Stimulated activated CD4-positive, alpha-beta T cell treated with anti-CD3 and anti-CD28 coated beads, Interleukin-1b, Interleukin-23, amount 100 ng/mL, for 4 hours (primary cell): ENCODE data around the gene FAM83B.
"Not testable (repeated sequence)": the region's sequence is repeated elsewhere in the genome, so short reads cannot be mapped to it uniquely, and the experiment has no call there.

Source experiments
- DNase-seq, 2 donors: peaks; one replicate each; pipeline ENCODE4 v3.0.0-alpha.2; 2020; ENCODE audit warnings: low read depth in 2 of 2

Gene FAM83B, protein sequence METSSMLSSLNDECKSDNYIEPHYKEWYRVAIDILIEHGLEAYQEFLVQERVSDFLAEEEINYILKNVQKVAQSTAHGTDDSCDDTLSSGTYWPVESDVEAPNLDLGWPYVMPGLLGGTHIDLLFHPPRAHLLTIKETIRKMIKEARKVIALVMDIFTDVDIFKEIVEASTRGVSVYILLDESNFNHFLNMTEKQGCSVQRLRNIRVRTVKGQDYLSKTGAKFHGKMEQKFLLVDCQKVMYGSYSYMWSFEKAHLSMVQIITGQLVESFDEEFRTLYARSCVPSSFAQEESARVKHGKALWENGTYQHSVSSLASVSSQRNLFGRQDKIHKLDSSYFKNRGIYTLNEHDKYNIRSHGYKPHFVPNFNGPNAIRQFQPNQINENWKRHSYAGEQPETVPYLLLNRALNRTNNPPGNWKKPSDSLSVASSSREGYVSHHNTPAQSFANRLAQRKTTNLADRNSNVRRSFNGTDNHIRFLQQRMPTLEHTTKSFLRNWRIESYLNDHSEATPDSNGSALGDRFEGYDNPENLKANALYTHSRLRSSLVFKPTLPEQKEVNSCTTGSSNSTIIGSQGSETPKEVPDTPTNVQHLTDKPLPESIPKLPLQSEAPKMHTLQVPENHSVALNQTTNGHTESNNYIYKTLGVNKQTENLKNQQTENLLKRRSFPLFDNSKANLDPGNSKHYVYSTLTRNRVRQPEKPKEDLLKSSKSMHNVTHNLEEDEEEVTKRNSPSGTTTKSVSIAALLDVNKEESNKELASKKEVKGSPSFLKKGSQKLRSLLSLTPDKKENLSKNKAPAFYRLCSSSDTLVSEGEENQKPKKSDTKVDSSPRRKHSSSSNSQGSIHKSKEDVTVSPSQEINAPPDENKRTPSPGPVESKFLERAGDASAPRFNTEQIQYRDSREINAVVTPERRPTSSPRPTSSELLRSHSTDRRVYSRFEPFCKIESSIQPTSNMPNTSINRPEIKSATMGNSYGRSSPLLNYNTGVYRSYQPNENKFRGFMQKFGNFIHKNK

DNA sequence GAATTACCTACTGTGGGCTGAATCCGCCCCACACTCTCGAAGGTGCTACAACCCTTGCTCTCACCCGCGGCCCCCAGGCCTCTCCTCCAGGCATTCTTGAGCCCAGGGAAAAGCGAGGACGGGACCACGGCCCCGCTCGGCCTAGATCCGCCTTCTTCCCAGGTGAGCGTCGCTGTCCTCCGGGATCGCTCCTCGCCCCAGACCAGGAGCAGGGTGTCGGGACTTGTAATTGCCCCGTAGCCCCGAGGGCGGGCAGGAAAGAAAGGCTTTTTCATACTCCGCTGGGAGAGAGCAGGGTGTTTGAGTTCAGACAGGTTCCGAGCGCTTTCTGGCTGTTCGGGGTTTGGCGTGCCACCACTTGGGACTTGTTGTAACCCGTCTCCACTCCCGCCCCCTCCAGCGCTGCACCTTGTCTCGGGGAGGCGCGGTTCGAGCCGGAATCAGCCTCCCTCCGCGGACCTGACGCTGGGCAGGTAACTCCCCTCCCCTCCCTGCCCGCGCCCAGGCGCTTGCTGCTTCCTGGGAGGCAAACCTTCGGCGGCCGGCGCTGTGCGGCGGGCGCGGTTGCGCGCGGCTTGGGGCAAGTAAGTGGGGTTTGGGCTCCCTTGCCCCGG, at the start of gene FAM83B:
Gene FAM83B, plus strand, starts transcription at position 529 of the 614 bp plus-strand sequence. CDS start 23,476 bp downstream, outside the sequence.
- DNase-seq = no peak

GRCh38 chr6:54796918-54797317, 49.7 kb upstream of the FAM83B start:
- DNase-seq = not testable (repeated sequence)

GRCh38 chr6:54800050-54800600, 46.4 kb upstream of the FAM83B start:
- no peak for DNase-seq

DNA sequence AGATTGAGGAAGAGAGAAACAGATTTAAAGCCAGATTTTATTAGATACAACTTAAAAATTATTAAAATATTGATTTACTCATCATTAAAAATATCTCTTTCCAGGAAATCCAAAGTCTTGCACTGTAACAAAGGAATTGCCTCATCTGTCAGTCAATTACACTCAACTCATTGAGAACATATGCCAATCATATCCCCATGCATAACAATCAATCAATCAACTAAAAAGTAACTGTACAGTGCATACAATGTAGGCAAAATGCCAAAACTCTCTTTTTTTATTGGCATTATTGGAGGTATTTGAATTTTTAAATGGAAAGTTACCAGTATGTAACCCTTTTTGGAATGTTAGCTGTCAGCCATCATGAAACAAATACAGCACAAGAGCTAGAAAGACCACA, 45.3 kb upstream of the FAM83B start:
- no peak for DNase-seq

GRCh38 chr6:54801669-54802068, 44.9 kb upstream of the FAM83B start:
- DNase-seq = no peak

- DNase-seq = no peak
Measured at GRCh38 chr6:54802775-54803634, 43.6 kb upstream of the FAM83B start.

GRCh38 chr6:54805077-54805476, 41.5 kb upstream of the FAM83B start:
- no peak for DNase-seq

DNA sequence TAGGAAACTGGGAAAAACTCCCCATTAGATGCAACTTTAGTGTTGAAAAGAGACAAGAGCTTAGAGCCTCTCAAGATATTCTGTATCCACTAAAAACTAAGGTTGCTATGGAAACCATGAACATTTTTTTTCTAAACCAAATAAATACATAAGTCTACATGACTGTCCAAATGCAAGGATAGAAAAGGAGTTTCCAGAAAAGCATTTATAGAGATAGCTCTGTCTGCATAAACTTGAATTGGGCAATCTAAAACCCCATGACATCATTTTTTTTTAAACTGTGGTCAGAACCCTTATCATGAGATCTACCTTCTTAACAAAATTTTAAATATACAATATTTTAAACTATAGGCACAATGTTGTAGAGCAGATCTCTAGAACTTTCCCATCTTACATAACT, 36.4 kb upstream of the FAM83B start:
- DNase-seq = no peak

DNA sequence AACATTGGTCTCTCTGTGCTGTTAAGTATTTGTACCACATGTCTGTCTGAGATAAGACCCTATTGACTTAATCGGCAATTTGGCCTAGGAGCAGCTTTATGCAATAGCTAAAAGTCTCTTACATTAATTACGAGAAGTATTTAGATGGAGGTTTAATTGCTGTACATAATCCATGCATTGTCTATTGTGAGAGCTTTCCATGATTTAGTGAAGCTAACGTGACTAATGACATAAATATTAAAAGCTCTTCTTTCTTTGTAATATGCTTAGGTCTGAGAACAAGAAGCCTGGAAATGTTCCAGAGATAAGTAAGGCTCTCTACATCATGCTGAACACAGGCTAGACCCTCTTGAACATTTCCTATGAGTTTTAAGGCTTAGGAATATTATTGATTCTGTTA, 32.7 kb upstream of the FAM83B start:
- DNase-seq = no peak

DNA sequence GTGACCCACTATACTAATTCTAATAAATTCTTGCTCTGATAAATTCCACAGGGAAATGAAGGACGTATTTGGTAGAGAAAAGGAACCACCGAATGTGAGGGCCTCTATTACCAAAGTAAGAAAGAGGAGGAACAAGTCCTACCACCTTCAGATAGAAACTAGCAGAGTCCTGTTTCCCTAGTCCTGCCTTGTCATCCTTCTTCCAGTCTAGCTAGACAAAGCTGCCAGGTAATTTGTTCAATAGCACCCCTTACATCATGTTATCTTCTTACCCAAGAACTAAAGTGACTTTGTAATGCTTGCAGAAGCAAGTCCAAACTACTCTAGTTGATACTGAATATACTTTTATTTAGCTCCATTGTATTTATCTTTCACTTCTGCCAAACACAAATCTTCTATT, 29.3 kb upstream of the FAM83B start:
- DNase-seq = no peak

DNA sequence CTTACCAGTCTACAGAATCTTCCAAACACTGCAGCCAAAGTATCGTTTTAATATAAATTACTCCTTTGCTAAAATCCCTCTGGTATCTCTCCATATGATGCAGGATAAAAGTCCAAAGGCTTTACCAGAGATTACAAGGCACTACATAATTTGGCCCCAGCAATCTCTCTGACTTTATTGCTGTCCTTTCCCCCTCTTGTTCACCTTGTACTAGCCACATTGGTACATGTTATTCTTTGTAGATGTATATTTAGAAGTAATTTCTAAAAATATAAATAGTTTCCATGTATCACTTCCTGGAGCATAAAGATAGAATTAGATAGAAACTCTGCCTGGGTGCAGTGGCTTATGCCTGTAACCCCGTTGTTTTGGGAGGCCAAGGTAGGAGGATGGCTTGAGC, 28.7 kb upstream of the FAM83B start:
- no peak for DNase-seq

DNA sequence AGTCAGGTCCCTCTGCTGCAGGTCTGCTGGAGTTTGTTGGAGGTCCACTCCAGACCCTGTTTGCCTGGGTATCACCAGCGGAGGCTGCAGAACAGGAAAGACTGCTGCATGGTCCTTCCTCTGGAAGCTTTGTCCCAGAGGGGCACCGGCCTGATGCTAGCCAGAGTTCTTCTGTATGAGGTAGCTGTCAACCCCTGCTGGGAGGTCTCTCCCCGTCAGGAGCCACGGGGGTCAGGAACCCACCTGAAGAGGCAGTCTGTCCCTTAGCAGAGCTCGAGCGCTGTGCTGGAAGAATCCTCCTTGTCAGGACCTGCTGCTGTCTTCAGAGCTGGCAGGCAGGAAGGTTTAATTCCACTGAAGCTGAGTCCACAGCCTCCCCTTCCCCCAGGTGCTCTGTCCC, 22.3 kb upstream of the FAM83B start:
- DNase-seq = not testable (repeated sequence)

DNA sequence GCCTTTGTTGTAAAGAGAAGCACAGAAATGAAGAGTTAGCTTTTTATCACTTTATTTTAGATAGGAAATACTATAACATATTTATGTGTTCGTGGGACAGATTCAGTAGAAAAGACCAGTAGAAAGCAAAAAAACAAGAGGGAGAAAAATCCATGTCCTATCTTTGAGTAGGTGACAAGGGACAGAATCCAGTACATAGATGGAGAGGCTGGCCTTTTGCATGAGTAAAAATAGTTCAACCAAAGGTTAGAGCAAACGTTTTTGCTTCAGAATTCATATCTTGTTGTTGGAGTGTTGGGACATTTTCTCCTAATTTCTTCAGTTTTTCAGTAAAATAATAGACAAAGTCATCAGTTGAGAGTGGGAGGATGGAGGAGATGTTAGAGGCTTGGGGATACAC, 19.6 kb upstream of the FAM83B start:
- no peak for DNase-seq

- no peak for DNase-seq
Measured at GRCh38 chr6:54830216-54830615, 16.4 kb upstream of the FAM83B start.

- no peak for DNase-seq
Measured at GRCh38 chr6:54835176-54835575, 11.4 kb upstream of the FAM83B start.

DNA sequence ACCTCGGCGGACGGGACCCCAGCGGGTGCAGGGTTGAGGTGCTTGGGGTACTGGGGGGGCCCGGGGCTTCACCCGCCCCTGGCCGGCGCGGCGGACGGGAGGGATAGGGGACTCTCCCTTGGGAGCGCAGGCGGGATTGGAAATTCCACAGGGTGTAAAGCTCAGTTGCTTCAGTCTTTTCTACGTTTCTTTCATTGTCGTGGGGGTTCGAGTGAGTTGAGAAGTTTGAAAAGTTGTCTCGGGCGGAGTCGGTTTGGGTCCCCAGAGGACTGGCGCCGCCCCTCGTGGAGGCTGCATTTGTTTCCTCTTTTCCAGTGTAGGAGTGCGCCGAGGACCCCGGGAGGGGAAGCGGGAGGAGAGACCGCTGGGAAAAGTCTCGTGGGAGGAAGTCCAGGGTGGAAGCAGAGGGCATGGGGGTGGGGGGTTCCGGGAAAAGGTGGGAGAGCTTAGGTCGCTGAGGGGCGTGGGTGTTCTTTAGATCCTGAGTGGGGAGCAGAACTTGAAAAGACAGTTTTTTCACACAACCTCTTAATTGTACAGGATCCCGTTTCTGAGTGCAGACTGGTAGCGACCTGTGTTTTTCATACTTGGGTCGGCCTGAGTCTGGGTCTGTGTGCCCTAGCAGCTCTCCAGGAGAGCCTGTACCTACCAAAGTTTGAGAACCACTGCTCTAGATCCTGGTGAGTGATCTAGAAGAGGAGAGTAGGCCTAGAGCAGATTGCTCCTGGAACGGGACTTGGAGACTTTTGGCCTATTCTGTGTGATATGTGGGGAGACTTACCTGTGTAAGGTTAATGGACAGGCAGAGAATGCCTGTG, 495 bp downstream of the FAM83B start:
- no peak for DNase-seq

- DNase-seq = no peak
Measured at GRCh38 chr6:54847799-54848597, 1.4 kb downstream of the FAM83B start.

- no peak for DNase-seq
Measured at GRCh38 chr6:54850114-54850513, 3.5 kb downstream of the FAM83B start.

DNA sequence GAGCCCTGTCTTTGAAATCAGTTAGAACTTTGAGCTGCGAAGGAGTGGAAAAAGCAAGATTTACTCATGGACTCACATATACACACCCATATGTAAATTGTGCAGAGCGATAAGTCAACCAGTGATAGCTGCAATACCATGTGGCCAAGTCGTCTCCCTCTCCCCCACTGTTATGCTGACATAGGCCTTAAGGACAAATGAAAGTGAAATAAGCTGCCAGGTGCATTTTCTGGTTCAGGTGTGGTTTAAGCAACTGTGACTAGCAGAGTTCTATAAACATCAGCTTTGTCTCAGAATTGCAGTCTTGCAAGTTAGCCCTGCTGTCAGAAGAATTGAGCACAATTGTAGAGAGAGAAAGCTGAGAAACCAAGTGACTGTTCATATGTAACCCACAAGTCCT, 9.6 kb downstream of the FAM83B start:
- DNase-seq = no peak
